Measurements from ENCODE around the gene RP2. TPM values are rescaled to one million over a fixed set of nuclear protein-coding genes. Genes with fewer than 3 reads are reported as not detected.
A peak's percentile ranks its signal among the peaks of the same experiment; 100 is the strongest.

Gene RP2
- total RNA-seq, 1 experiment from 2014 or later = 9.7 TPM

DNA sequence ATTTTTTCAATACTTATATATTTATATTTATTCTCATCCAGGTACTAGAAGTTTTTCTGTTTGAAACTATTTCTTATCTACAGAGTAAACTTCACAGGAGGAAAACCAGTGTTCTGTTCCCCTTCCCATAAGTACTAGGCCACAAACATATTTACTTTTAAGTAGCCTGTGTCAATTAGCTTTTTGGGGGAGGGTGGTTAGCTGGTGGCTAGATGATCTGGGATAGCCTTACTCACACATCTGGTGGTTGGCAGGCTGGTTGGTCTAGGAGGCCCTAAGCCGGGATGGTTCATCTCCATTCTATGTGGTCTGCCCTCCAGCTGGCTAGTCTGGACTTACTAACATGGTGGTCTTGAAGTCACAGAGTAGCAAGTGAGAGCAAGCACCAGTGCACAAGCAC, 81.6 kb downstream of the RP2 start:
- DNase-seq (ENCODE audit: low read depth) = no peak

DNA sequence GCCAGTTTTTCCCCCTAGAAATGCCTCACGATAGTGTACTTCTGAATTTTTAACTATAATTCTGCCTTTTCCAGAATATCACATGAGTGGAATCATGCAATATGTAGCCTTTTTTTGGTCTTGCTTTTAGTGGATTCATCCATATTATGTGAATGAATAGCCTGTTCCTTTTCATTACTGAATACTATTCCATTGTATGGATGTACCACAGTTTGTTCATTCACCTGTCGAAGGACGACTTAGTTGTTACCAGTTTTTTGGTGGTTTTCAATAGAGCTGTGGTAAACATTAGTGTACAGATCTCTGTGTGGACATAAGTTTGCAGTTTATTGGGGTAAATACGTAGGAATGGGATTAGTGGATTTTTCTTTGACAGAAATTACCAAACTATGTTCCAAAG, 83.4 kb downstream of the RP2 start:
- no peak for DNase-seq (ENCODE audit: low read depth)

- DNase-seq (ENCODE audit: low read depth) = no peak
Observed at GRCh38 chrX:46922611-46923010, 85.8 kb downstream of the RP2 start.

- DNase-seq (ENCODE audit: low read depth) = no peak
Observed at GRCh38 chrX:46927718-46928117, 90.9 kb downstream of the RP2 start.

GRCh38 chrX:46929439-46930261, 92.8 kb downstream of the RP2 start:
- DNase-seq (ENCODE audit: low read depth) = peak; percentile 27

Other genes with a start within 250 kb of the RP2 start
- gene SLC9A7, start 77.9 kb upstream of the RP2 start, total RNA-seq (2014; rRNA removed; shearing (Covaris generic)) = 13.1 and 26.8 TPM in 2 replicates
- gene JADE3, start 75.4 kb downstream of the RP2 start, total RNA-seq (2014; rRNA removed; shearing (Covaris generic)) = 9.7 and 15.8 TPM in 2 replicates
- not detected in 2 replicates for gene RGN, start 241.4 kb downstream of the RP2 start, total RNA-seq (2014; rRNA removed; shearing (Covaris generic))

All from Daoy (cell line).